ENCODE results near the gene TMEM63B.
"Not testable (repeated sequence)": the region's sequence is repeated elsewhere in the genome, so short reads cannot be mapped to it uniquely, and the experiment has no call there.

TMEM63B gene

GRCh38 chr6:44172731-44173500 is 45.6 kb downstream of the TMEM63B start:
- peak; percentile 37 for DNase-seq

- no peak for DNase-seq
These were observed 48.9 kb downstream of the TMEM63B start for GRCh38 chr6:44176130-44176761.

- DNase-seq, result no peak
These were observed 49.6 kb downstream of the TMEM63B start for GRCh38 chr6:44176762-44177509.

GRCh38 chr6:44177691-44178423 is 50.5 kb downstream of the TMEM63B start:
- DNase-seq, result no peak

- DNase-seq, result no peak
These were observed 51.2 kb downstream of the TMEM63B start for GRCh38 chr6:44178424-44179071.

GRCh38 chr6:44179072-44179536 is 51.8 kb downstream of the TMEM63B start:
- no peak for DNase-seq

- DNase-seq, result no peak
These were observed 52.3 kb downstream of the TMEM63B start for GRCh38 chr6:44179648-44180047.

GRCh38 chr6:44180406-44180805 is 53.1 kb downstream of the TMEM63B start:
- no peak for DNase-seq

GRCh38 chr6:44180886-44181285 is 53.5 kb downstream of the TMEM63B start:
- no peak for DNase-seq

- not testable (repeated sequence) for DNase-seq
These were observed 54.4 kb downstream of the TMEM63B start for GRCh38 chr6:44181784-44182183.

- no peak for DNase-seq
These were observed 55.6 kb downstream of the TMEM63B start for GRCh38 chr6:44182911-44183390.

GRCh38 chr6:44183783-44184182 is 56.4 kb downstream of the TMEM63B start:
- DNase-seq, result no peak

- peak; percentile 70 for DNase-seq
These were observed 58.0 kb downstream of the TMEM63B start for GRCh38 chr6:44185356-44185755.

- DNase-seq, result no peak
These were observed 58.7 kb downstream of the TMEM63B start for GRCh38 chr6:44185953-44186634.

- no peak for DNase-seq
These were observed 59.3 kb downstream of the TMEM63B start for GRCh38 chr6:44186635-44187025.

GRCh38 chr6:44188819-44189218 is 61.5 kb downstream of the TMEM63B start:
- DNase-seq, result no peak

GRCh38 chr6:44189257-44189656 is 61.9 kb downstream of the TMEM63B start:
- DNase-seq, result no peak

- no peak for DNase-seq
These were observed 63.4 kb downstream of the TMEM63B start for GRCh38 chr6:44190715-44191114.

GRCh38 chr6:44192428-44193041 is 65.2 kb downstream of the TMEM63B start:
- DNase-seq, result no peak

GRCh38 chr6:44193307-44193910 is 66.1 kb downstream of the TMEM63B start:
- no peak for DNase-seq

- no peak for DNase-seq
These were observed 67.0 kb downstream of the TMEM63B start for GRCh38 chr6:44194326-44194725.
